HG03469 (cell line): ENCODE measurements around the gene ZNF423.

ENCODE experiments used
- ATAC-seq: cut with Tn5 transposase; IDR thresholded peaks from one replicate; pipeline ENCODE4 v1.9.1; 2021; ENCODE audit warnings: mild to moderate bottlenecking, moderate library complexity, moderate number of reproducible peaks; ENCODE audit not compliant: unreplicated experiment

ZNF423 gene

DNA sequence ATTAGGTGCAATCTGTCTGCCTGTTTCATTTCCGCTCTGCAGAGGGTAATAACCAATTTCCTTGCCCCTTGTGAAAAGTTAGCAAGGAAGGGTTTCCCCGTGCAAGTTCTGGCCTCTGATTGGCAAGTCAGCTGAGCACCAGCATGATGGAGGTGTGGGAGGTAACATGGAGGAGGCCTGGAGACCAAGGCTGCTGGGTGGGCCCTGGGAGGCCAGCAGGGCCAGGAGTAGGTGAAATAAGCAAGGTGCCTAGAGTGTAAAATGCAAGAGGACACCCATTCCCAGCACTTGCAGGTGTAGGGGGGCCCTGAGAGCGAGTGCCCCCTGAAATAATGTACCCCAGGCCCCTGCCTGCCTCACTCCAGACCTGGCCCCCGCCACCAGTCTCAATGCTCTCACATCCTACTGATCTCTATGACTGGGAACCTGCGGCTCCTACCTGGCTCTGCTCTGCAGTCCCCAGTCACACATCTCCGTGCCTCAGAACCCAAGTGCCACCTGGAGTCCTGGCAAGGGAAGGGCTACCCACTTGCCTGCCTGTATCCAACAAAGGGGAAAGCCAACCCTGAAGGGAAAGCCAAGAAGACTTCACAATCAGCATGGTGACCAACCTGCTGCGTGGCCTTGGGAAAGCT is 366.1 kb downstream of the ZNF423 start:
- no peak for ATAC-seq

GRCh38 chr16:49488740-49489525 is 367.0 kb downstream of the ZNF423 start:
- no peak for ATAC-seq

DNA sequence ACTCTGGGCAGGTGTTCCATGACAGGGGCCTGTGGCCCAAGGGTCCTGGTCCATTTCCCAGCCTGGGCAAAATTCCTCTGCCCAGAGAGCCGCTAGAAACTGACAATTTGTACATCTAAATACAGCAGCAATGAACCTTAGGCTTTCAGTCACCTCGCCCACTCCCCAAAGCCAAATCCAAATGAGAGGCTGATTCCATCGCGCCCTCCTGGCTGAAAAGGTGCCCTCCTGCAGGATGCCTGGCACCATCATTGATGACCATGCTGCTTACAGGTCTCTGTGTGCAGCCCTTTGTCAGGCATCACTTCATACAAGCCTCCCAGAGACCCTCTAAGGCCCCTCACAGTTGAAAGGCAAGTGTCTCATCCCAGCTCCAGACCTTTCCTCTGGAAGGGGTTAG is 367.6 kb downstream of the ZNF423 start:
- ATAC-seq: no peak

DNA sequence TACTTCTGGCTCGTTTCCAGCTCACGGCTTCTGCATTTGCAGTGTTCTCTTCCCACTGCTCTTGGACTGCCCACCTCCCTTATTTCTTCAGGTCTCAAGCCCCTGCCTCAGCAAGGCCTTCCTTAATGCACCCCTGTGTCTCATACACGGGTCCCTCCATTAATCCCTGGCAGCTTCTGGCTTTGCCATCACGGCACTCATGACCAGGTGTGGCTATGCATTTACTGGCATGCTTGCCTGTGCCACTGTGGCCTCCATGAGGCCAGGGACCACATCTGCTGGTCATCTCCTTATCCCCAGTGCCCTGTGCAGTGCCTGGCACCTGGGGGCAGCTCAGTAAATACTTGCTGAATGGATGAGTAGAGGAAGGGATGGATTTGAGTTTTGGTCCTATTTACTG is 368.2 kb downstream of the ZNF423 start:
- ATAC-seq: no peak

- no peak for ATAC-seq
Measured at GRCh38 chr16:49486400-49486799, 369.5 kb downstream of the ZNF423 start.

- ATAC-seq: no peak
Measured at GRCh38 chr16:49485663-49486062, 370.2 kb downstream of the ZNF423 start.

DNA sequence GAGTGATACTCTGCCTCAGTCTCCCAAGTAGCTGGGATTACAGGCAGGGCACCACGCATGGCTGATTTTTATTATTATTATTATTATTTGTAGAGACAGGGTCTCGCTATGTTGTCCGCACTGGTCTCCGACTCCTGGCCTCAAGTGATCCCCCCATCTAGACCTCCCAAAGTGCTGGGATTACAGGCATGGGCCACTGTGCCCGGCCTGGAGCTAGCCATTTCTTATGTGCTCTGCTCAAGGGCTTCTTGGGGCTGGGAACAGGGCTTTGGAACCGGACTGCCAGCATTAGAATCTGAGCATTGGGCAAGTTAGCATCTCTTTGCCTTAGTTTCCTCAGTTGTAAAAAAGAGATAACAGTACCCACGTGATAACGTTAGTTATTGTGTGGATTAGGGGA is 371.0 kb downstream of the ZNF423 start:
- no peak for ATAC-seq

GRCh38 chr16:49484451-49484849 is 371.5 kb downstream of the ZNF423 start:
- no peak for ATAC-seq

GRCh38 chr16:49483651-49484450 is 372.1 kb downstream of the ZNF423 start:
- ATAC-seq: no peak

GRCh38 chr16:49483251-49483650 is 372.7 kb downstream of the ZNF423 start:
- ATAC-seq: no peak

DNA sequence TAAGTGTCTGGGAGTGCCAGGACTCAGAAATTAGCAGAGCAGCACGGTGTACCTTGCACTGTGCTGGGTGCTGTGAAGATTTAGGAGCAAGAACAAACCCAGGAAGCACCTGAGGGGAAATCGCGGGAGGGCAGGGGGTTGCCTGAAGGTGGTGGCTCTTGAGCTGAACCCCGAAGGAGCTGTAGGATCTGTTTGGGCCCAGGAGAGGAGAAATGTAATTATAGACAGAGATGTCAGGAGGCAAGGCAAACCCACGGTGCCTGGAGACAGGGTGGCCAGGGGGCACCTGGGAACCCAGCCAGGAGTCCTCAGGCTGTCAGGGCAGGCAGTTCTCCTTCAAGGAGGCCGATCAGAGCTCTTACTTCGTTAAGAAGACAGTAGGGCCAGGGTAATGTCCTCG is 373.2 kb downstream of the ZNF423 start:
- no peak for ATAC-seq

DNA sequence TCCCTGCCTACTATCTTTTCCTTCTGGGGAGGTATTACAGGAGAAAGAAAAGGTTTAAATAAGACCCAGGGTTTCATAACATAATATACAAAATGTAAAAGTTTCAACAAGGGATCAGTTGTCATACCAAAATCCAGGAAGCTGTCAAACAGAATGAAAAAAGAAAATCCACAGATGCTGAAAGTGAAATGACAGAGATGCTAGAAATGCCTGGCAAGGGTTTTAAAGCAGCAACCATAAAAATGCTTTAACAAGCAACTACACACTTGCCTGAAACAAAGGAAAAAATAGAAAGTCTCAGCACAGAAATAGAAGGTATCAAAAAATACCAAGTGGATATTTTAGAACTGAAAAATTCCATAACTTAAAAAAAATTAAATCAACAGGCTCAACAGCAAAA is 377.3 kb downstream of the ZNF423 start:
- no peak for ATAC-seq

GRCh38 chr16:49478107-49478506 is 377.8 kb downstream of the ZNF423 start:
- ATAC-seq: no peak

DNA sequence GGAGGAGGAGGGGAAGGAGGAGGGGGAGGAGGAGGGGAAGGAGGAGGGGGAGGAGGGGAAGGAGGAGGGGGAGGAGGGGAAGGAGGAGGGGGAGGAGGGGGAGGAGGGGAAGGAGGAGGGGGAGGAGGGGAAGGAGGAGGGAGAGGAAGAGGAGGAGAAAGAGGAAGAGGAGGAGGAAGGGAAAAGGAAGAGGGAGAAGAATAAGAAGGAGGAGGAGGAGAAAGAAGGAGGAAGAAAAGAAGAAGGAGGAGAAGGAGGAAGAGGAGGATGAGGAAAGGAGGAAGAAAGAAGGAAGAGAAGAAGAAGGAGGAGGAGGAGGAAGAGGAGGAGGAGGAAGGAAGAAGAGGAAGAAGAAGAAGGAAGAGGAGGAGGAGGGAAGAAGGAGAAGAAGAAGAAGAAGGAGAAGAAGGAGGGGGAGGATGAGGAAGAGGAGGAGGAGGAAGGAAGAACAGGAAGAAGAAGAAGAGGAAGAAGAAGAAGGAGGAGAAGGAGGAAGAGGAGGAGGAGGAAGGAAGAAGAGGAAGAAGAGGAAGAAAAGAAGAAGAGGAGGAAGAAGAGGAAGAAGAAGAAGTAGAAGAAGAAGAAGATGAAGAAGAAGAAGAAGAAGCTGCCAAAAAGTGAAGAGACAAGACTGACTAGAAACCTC is 378.5 kb downstream of the ZNF423 start:
- ATAC-seq: no peak

DNA sequence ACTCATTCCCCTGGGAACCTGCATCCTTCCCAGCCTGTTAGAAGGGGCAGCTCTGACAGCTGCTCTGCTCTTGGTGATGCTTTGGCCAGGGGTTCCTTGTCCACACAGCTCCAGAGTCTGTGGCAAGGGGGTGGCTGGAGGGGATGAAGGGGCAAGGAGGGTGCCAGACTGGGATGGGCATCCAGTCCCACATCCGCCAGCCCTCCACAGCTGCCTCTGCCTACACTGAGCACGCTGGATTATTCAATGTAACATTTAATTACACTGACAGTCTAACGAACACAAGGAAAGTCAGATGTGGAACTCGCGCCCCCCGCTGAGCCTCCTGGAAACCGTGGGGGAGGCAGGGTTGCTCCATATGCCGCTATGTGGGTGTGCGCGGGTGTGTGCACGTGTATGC is 381.2 kb downstream of the ZNF423 start:
- ATAC-seq: no peak

DNA sequence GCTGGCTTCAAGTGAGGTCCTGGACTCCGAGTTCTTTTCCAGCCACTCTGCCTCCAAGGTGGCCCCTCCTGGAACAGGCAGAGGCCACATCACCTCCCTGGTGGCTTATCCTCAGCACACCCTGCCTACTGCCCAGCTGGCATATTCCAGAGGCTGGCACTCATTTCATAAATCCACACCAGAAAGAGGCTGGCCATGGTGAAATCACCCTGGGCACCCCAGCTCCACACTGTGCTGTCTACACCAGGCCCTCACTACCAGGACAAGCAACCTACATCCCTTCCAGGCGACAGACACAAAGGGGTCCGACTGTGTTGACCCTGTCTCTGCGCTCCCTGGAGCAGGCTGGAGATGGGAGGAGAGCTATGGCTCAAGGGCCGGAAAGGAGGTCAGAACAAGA is 382.1 kb downstream of the ZNF423 start:
- no peak for ATAC-seq

DNA sequence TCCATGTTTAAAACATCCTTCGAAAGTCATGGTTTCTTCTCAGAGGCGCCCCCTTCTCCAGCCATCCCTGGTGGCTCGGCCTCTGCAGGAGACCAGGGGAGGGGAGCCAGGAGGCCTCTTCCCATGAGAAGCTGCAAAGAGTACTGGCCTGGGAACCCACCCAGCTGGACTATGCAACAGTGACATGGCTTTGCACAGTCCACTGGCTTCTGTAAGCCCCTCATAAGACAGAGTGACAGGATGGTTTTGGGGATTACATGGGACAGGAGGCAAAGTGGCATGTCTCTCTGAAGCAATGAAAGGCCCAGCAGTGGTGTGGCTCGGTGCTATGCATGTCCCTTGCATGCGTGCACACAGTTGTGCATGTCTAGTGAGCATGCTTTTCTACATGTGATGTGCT is 382.8 kb downstream of the ZNF423 start:
- no peak for ATAC-seq

- ATAC-seq: no peak
Measured at GRCh38 chr16:49472598-49472997, 383.3 kb downstream of the ZNF423 start.

DNA sequence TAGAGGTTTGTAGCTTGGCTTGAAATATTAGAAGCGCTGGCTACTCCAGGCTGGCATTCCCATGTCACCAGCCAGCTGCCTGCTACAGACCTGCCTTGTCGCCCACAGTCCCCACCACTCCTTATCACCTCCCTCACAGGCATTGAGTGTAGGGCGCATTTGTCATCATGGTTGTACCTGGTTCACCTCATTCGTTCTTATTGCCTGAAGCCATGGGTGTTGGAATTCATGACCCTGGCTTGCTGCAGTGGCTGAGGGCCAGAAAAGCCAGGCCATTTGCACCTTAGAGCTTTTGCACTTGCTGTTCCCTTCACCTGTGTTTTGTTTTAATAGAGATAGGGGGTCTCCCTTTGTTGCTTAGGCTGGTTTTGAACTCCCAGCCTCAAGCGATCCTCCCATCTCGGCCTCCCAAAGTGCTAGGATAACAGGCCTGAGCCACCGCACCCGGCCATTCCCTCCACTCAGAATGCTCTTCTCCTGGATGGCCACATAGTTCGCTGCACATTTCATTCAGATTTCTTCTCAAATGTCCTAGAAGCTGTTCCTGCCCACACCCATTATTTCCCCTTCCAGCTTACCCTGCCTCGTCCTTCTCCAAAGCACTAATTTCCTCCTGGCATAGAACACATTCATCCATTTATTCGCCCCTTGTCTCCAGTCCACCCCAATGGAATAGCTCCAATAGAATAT is 384.7 kb downstream of the ZNF423 start:
- no peak for ATAC-seq

DNA sequence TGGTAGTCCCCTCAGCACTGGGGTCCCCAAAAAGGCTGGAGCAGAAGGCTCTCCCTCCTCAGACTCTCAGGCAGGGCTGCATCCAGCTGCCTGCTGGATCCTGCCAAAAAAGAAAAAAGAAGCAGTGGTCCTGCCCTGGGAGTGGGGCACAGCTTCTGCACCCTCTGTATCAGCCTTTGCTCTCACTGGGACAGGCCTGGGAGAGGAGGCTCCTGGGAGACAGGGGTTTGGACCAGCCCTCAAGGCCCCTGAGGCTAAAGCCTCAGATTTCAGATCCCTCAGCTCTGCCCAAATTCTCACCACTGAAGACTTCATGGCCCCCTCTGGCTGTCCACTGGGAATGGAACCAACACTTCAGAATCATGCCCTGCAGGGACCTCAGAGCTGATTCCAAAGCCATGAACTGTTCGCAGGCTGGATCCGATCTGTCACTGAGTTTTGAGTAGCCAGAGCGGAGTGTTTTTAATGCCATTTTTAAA is 385.4 kb downstream of the ZNF423 start:
- ATAC-seq: no peak
